GM13977 (cell line): ENCODE measurements around the gene S100A3.

Experiments
- DNase-seq: peaks from one replicate; pipeline ENCODE4 v3.0.0; 2012; ENCODE audit warnings: low spot score
- CTCF ChIP-seq: IDR thresholded peaks from 2 replicates; pipeline ENCODE4 v1.5.1; 2012; ENCODE audit warnings: mild to moderate bottlenecking, control low read depth; ENCODE audit not compliant: insufficient read depth; ENCODE audit errors: extremely low read depth, missing control alignments
- in situ Hi-C: fragments of 300-500 bp; cut with MboI; formaldehyde crosslinking; loops from one replicate; pipeline ENCODE4 v1.12.0; 2022; ENCODE audit warnings: low sequenced_read_pairs, low pct_unique_long_range_greater_than_20kb, mixed read lengths, inconsistent platforms; ENCODE audit not compliant: unreplicated experiment

S100A3 gene

GRCh38 chr1:153534226-153534924 is 14.7 kb downstream of the S100A3 start:
- no peak for TF ChIP-seq CTCF
- DNase-seq = no peak
- in situ Hi-C loops = no loop called here

DNA sequence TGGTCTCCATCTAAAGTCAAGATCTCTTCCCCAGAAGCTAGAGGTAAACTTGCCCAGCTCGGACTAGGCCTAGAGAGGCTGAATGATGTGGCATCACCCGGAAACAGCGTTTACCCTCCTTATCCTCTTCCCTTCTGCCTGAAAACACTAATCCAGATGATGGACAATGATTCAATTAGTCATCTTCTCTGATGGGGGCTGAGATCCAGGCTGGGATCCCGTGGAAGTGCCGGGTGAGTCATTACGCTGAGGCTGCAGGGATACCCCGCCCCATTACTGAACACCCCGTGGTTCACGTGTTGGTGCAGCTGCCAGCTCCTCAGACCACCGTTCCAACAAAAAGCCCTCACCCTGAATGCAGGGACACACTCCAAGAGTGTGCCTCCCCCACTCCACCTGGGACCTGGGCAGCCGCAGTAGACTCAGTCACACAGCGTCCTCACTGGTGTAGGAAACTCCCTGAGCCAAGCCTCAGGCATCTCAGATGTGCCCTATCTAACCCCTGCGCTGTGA is 15.3 kb downstream of the S100A3 start:
- no peak for DNase-seq
- in situ Hi-C loops = no loop called here
- no peak for TF ChIP-seq CTCF

DNA sequence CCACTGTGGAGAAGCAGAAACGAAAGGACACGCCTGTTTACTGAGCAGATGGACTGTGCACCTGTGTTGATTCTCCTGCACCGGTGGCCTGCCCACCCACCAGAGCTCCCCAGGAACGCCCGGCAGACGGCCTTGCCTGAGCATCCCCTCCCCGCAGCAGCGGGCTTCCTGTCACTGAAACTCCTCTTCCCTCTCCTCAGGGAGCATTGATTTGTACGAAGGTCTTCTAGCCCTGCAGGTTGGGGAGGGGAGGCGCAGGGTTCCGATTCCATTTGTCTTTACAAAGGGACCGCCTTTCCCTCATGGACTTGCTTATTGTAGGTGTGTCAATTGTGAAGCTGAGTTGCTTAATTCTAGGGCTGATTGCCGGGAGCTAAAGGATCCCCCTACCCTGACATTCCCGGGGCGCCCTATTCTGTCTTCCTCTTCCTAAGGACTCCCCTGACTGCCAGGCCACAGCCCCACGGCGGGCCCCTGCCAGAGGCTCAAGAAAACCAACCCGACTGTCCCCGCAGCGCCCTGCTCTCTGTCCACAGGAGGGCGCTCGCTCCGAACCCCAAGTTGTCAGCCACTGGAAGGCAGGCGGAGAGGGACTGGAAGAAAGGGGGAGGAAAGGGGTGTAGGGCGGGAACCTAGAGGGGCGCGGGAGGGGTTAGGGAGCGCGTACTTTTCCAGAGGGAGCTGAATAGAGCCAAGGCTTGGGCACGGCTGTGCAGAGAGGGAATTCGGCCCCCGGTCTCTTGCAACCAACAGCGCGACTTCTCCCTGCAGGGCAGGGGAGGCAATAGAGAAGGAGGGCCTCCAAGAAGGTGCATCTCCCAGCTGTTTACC is 16.1 kb downstream of the S100A3 start:
- peak; percentile 94 for TF ChIP-seq CTCF
- peak; percentile 83 for DNase-seq
- in situ Hi-C loops = no loop called here

DNA sequence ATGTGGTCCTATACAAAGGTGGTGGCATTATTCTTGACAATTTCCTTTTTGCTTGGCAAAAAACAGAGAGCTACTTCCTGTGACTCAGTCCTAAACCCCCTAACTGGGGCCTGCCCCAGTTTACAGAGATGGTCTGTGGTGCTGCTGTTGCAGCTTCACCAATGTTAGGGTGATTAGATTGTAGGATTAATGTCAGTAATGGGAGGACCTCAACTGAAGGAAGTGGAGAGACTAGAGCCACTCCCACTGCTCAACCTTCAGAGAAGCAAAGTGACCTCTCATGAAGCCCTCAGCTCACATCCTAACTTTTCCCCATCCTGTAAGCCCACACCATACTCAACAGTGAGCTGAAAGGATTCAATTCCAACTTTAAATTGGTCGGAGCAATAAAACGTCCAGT is 16.9 kb downstream of the S100A3 start:
- no peak for TF ChIP-seq CTCF
- in situ Hi-C loops = no loop called here
- DNase-seq = no peak

DNA sequence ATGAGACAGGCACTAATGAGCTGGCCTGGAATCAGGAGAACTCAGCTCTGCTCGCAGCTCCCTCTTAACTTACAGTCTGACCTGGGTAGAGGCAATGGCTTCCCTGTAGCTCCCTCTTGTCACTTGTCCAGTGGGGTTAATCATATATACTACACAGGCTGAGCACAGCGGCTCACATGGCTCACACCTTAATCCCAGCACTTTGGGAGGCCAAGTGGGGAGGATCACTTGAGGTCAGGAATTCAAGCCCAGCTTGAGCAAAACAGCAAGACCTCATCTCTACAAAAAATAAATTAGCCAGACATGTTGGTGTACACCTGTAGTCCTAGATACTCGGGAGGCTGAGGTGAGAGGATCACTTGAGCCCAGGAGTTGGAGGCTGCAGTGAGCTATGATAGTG is 17.4 kb downstream of the S100A3 start:
- TF ChIP-seq CTCF = no peak

DNA sequence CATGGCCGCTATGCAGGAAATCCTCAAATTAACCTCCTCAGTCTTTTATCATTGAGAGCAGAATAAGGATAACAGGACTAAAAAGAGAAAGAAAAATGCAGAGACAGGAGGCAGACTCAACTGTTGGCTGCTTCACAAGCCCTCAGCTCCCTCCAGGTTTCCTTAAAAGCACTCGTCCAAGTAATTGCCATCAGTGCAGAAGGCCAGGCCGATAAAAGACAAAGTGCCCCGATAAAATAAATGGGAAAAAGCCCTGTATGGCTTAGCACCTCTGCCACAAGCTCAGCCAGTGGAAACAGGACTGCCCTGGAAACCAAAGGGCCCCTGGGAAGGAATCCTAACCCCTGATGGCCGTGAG is 21.4 kb downstream of the S100A3 start:
- in situ Hi-C loops = no loop called here
- TF ChIP-seq CTCF = no peak
- DNase-seq = no peak

More for the DNA sequence above, 17.4 kb downstream of the S100A3 start:
- in situ Hi-C loops = no loop called here
- DNase-seq = no peak
